Thyroid gland (tissue), 4 donors: Measurements from ENCODE around the gene GAL3ST1.

Experiments used
- CTCF ChIP-seq, 6 experiments: fragments of 200-600 bp in 3 of 6; fragments of 450-650 bp in 3 of 6; sonication (generic) in 3 of 6; IDR thresholded peaks; one replicate each; pipeline ENCODE4 v1.5.1; 2016 to 2019; ENCODE audit warnings: antibody characterized with exemption in 6 of 6, mild to moderate bottlenecking in 2 of 6, inconsistent platforms in 1 of 6, moderate library complexity in 1 of 6
- POLR2A ChIP-seq, 2 donors: fragments of 450-650 bp; IDR thresholded peaks; one replicate each; pipeline ENCODE4 v1.6.1; 2017; ENCODE audit warnings: antibody characterized with exemption in 2 of 2, mild to moderate bottlenecking in 2 of 2, moderate library complexity in 1 of 2

- TF ChIP-seq CTCF (IDR thresholded peaks at IDR 0.05) (no peak), POLR2A (IDR thresholded peaks at IDR 0.05) (no peak)
Observed at GRCh38 chr22:30546616-30547015, 27.8 kb downstream of the GAL3ST1 start, which contains the start of gene SEC14L6.
